H1 (cell line): ENCODE results near the gene LCOR. TPM values are rescaled to one million over a fixed set of nuclear protein-coding genes. Genes with fewer than 3 reads are reported as not detected.

Source experiments
- CTCF ChIA-PET: fragments of 300-600 bp; sonication (Branson Sonifier 250); formaldehyde crosslinking; loops from one replicate; lab custom pipeline; 2021; ENCODE audit not compliant: partially characterized antibody; lab: Charles Lee
- POLR2A ChIA-PET: fragments of 300-600 bp; sonication (Branson Sonifier 250); formaldehyde crosslinking; loops from one replicate; lab custom pipeline; 2021; ENCODE audit warnings: inconsistent platforms; ENCODE audit not compliant: partially characterized antibody; lab: Charles Lee
- DNase-seq, 2 experiments: peaks; one replicate each; pipeline versions ENCODE4 v3.0.0 to v3.0.0-alpha.2; 2010 to 2022; ENCODE audit warnings: low spot score in 2 of 2, low read depth in 1 of 2, mixed read lengths in 1 of 2
- FAIRE-seq: peaks from 2 replicates; lab custom pipeline; 2011; peaks lifted over from hg19 to GRCh38; lab: Jason Lieb, UNC
- H2AFZ ChIP-seq: 2 replicates; pipeline ENCODE4 v1.8.1; 2012; ENCODE audit warnings: low read length, inconsistent platforms
- H2AK5ac ChIP-seq: 2 replicates; pipeline ENCODE4 v1.6.1; 2013; ENCODE audit warnings: low read depth, low read length
- H2BK120ac ChIP-seq: replicated peaks from 2 replicates; pipeline ENCODE3; 2013; ENCODE audit warnings: low read depth, low read length, inconsistent platforms
- H2BK12ac ChIP-seq: 2 replicates; pipeline ENCODE4 v1.6.1; 2013; ENCODE audit warnings: low read depth, low read length
- H2BK15ac ChIP-seq: 2 replicates; pipeline ENCODE4 v1.6.1; 2013; ENCODE audit warnings: low read length
- H2BK20ac ChIP-seq: 2 replicates; pipeline ENCODE4 v1.6.1; 2013; ENCODE audit warnings: low read length
- H2BK5ac ChIP-seq: 2 replicates; pipeline ENCODE4 v1.6.1; 2013; ENCODE audit warnings: low read depth, low read length
- H3K14ac ChIP-seq: 2 replicates; pipeline ENCODE4 v1.6.1; 2013; ENCODE audit warnings: inconsistent platforms; ENCODE audit not compliant: insufficient read length
- H3K18ac ChIP-seq: 2 replicates; pipeline ENCODE4 v1.6.1; 2013; ENCODE audit warnings: low read length; ENCODE audit errors: extremely low read depth
- H3K23ac ChIP-seq: 2 replicates; pipeline ENCODE4 v1.6.1; 2013; ENCODE audit warnings: inconsistent platforms; ENCODE audit not compliant: insufficient read length
- H3K23me2 ChIP-seq: 2 replicates; pipeline ENCODE4 v1.6.1; 2013; ENCODE audit warnings: low read depth, low read length
- H3K27ac ChIP-seq: 2 replicates; pipeline ENCODE4 v1.6.1; 2011; ENCODE audit warnings: low read depth, low read length, inconsistent platforms
- H3K27me3 ChIP-seq, 4 experiments: replicated peaks in 1 of 4; 1 replicate in 1 of 4; 2 replicates in 3 of 4; pipeline versions ENCODE4 v1.6.1 to v1.8.1; 2011 to 2013; ENCODE audit warnings: low read length in 3 of 4, mild to moderate bottlenecking in 3 of 4, inconsistent platforms in 2 of 4, mixed read lengths in 2 of 4, moderate library complexity in 1 of 4; ENCODE audit not compliant: control insufficient read depth in 3 of 4, insufficient read depth in 3 of 4; ENCODE audit errors: extremely low read depth in 1 of 4
- H3K36me3 ChIP-seq, 4 experiments: 2 replicates each; pipeline versions ENCODE4 v1.6.1 to v1.8.1; 2011 to 2013; ENCODE audit warnings: mild to moderate bottlenecking in 4 of 4, low read length in 3 of 4, moderate library complexity in 2 of 4, control low read depth in 1 of 4, inconsistent platforms in 1 of 4; ENCODE audit not compliant: insufficient read depth in 4 of 4, control insufficient read depth in 2 of 4
- H3K4ac ChIP-seq: replicated peaks from 2 replicates; pipeline ENCODE3; 2013; ENCODE audit warnings: low read length, low read depth, mixed read lengths, inconsistent platforms; ENCODE audit not compliant: insufficient read length
- H3K4me1 ChIP-seq, 4 experiments: replicated peaks in 1 of 4; 1 replicate in 1 of 4; 2 replicates in 3 of 4; pipeline versions ENCODE4 v1.6.1 to v1.8.1; 2011 to 2013; ENCODE audit warnings: low read length in 3 of 4, inconsistent platforms in 2 of 4, mixed read lengths in 1 of 4; ENCODE audit not compliant: insufficient read depth in 4 of 4, control insufficient read depth in 3 of 4
- H3K4me2 ChIP-seq, 2 experiments: 2 replicates each; pipeline versions ENCODE4 v1.6.1 to v1.8.1; 2011 to 2013; ENCODE audit warnings: low read depth in 2 of 2, low read length in 2 of 2, control low read depth in 1 of 2, inconsistent platforms in 1 of 2, mild to moderate bottlenecking in 1 of 2; ENCODE audit not compliant: insufficient read depth in 1 of 2
- H3K4me3 ChIP-seq, 4 experiments: fragments of 200-600, 300-600 bp in 1 of 4; sonication (generic), shearing (Covaris generic), sonication (Bioruptor Twin) in 1 of 4; 2 replicates each; pipeline versions ENCODE4 v1.5.1 to v1.8.1; 2011 to 2016; ENCODE audit warnings: low read length in 4 of 4, low read depth in 3 of 4, control low read depth in 2 of 4, inconsistent platforms in 2 of 4, mild to moderate bottlenecking in 2 of 4, mixed read lengths in 1 of 4, moderate library complexity in 1 of 4; ENCODE audit not compliant: insufficient read depth in 2 of 4; ENCODE audit errors: extremely low read depth in 1 of 4
- H3K56ac ChIP-seq: replicated peaks from 2 replicates; pipeline ENCODE3; 2013; ENCODE audit warnings: low read depth, mild to moderate bottlenecking, mixed read lengths, low read length, inconsistent platforms; ENCODE audit not compliant: insufficient read length
- H3K79me1 ChIP-seq: 2 replicates; pipeline ENCODE4 v1.6.1; 2013; ENCODE audit warnings: low read depth, low read length, control low read depth
- H3K79me2 ChIP-seq, 2 experiments: 2 replicates each; pipeline versions ENCODE4 v1.6.1 to v1.8.1; 2012 to 2013; ENCODE audit warnings: low read length in 2 of 2, mild to moderate bottlenecking in 2 of 2, inconsistent platforms in 1 of 2; ENCODE audit not compliant: insufficient read depth in 2 of 2, control insufficient read depth in 1 of 2
- H3K9ac ChIP-seq, 4 experiments: replicated peaks in 1 of 4; 1 replicate in 1 of 4; 2 replicates in 3 of 4; pipeline versions ENCODE4 v1.6.1 to v1.8.1; 2011 to 2013; ENCODE audit warnings: low read depth in 3 of 4, low read length in 3 of 4, control low read depth in 2 of 4, mild to moderate bottlenecking in 2 of 4, moderate library complexity in 2 of 4, inconsistent platforms in 1 of 4; ENCODE audit errors: extremely low read depth in 1 of 4
- H3K9me3 ChIP-seq, 2 experiments: 2 replicates each; pipeline versions ENCODE4 v1.6.1 to v1.8.1; 2012 to 2013; ENCODE audit warnings: mild to moderate bottlenecking in 2 of 2, moderate library complexity in 2 of 2, control low read depth in 1 of 2, inconsistent platforms in 1 of 2, low read depth in 1 of 2, low read length in 1 of 2, mixed read lengths in 1 of 2; ENCODE audit not compliant: insufficient read depth in 2 of 2
- H4K20me1 ChIP-seq, 2 experiments: replicated peaks in 1 of 2; 2 replicates each; pipeline versions ENCODE3 to v1.8.1; 2011 to 2013; ENCODE audit warnings: inconsistent platforms in 2 of 2, low read length in 2 of 2, mild to moderate bottlenecking in 1 of 2; ENCODE audit not compliant: insufficient read depth in 2 of 2, control insufficient read depth in 1 of 2
- H4K5ac ChIP-seq: 2 replicates; pipeline ENCODE4 v1.6.1; 2013; ENCODE audit warnings: low read length, low read depth, mixed read lengths, inconsistent platforms; ENCODE audit not compliant: insufficient read length
- H4K8ac ChIP-seq: 2 replicates; pipeline ENCODE4 v1.8.0; 2013; ENCODE audit warnings: mild to moderate bottlenecking, moderate library complexity, low read length, inconsistent platforms; ENCODE audit not compliant: insufficient read depth; ENCODE audit errors: extremely low read depth
- H4K91ac ChIP-seq: replicated peaks from 2 replicates; pipeline ENCODE3; 2013; ENCODE audit warnings: low read length, mixed read lengths, inconsistent platforms; ENCODE audit not compliant: insufficient read length
- CTBP2 ChIP-seq: IDR thresholded peaks from 2 replicates; pipeline ENCODE4 v1.7.0; 2011; ENCODE audit warnings: borderline replicate concordance, mild to moderate bottlenecking, moderate library complexity, mixed read lengths, low read length; ENCODE audit not compliant: insufficient read depth, insufficient read length
- KDM4A ChIP-seq: IDR thresholded peaks from one replicate; pipeline ENCODE4 v1.7.1; 2012; ENCODE audit warnings: low read depth, mild to moderate bottlenecking, moderate library complexity, low read length, inconsistent platforms; ENCODE audit not compliant: severe bottlenecking
- SP2 ChIP-seq: IDR thresholded peaks from 2 replicates; pipeline ENCODE4 v1.6.1; 2012; ENCODE audit warnings: mild to moderate bottlenecking, low read length, inconsistent platforms
- WGBS, 2 experiments: shearing (Covaris generic) in 1 of 2; methylation state at CpG; one replicate each; pipeline versions ENCODE4 v1.1.6 to v1.1.7; 2013 to 2015; ENCODE audit warnings: low lambda C conversion rate in 2 of 2, mixed read lengths in 2 of 2, inconsistent platforms in 1 of 2, low coverage in 1 of 2, missing lambda C conversion rate in 1 of 2; ENCODE audit not compliant: insufficient replicate concordance in 2 of 2, insufficient coverage in 1 of 2, insufficient read length in 1 of 2; ENCODE audit errors: extremely low coverage in 1 of 2, missing lambda C conversion rate in 1 of 2; 5-methylcytosine and 5-hydroxymethylcytosine counted together
- polyA plus RNA-seq, 7 experiments: library from polyadenylated mRNA; depleted of rRNA in 3 of 7; stranded (reverse) in 5 of 7; unstranded in 2 of 7; fragments of >200 nt in 5 of 7; fragments of 200-250 nt in 2 of 7; gene quantifications; 1 replicate in 5 of 7; 2 replicates in 1 of 7; 4 replicates in 1 of 7; pipeline versions ENCODE4 v1.2.1 to v1.2.3, GENCODE V29; 2011 to 2013; ENCODE audit warnings: missing spikeins in 2 of 7, mixed read lengths in 2 of 7
- total RNA-seq: library from RNA; stranded (reverse); fragmentation: NEBNext Ultra II Directional; extraction: Animal tissue kit (Norgen Biotek cat#: 25700); gene quantifications from 2 replicates; pipeline ENCODE4 v1.2.1, GENCODE V29; 2021

The LCOR gene
- total and polyA plus RNA-seq, 2 of the 8 experiments (the other 6 are each of a cell fraction or from before 2014, with no cell fraction given): 4.7 to 25.5 TPM

DNA sequence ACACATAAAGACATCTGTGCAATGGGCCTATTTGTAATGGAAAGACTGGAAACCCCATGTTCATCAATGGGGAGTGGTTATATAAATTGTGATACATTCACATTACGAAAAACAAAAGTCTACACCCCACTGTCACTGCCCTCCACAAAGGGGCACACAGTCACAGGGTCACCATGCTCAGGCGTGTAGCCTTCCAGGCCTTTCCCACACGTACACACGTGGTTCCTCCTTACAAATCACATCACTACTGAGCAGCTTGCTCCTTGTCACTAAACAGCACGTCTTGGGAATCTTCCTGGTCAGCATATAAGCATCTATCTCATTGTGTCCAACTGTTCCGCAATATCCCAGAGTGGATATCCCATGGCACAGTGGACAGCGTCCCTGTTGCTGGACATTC, 190.5 kb downstream of the LCOR start:
- Histone ChIP-seq H2BK12ac (no peak overlapping the region), H4K5ac (no peak overlapping the region), H3K36me3 (no peaks in the 10 kb centered on the region), H2AK5ac (no peak overlapping the region), H2BK20ac (no peak overlapping the region), H3K4ac (no peak overlapping the region), H3K27me3 (no peaks in the 10 kb centered on the region), H4K8ac (no peak overlapping the region), H3K23ac (no peak overlapping the region), H4K20me1 (no peaks in the 10 kb centered on the region), H3K9ac (no peak overlapping the region), H3K23me2 (no peaks in the 10 kb centered on the region), H3K4me1 (peaks cover 0 to 9% (median 4%) of the 10 kb centered on the region in 4 experiments; a peak in 4 of 7 replicates), H2AFZ (no peak overlapping the region), H3K79me2 (no peaks in the 10 kb centered on the region), H3K79me1 (no peaks in the 10 kb centered on the region), H3K56ac (no peak overlapping the region), H2BK120ac (no peak overlapping the region), H2BK15ac (no peak overlapping the region), H3K18ac (no peak overlapping the region), H3K27ac (no peak overlapping the region), H4K91ac (no peak overlapping the region), H2BK5ac (no peak overlapping the region), H3K4me2 (no peak overlapping the region), H3K14ac (no peak overlapping the region), H3K4me3 (no peak overlapping the region; a peak in 1 of 8 replicates), H3K9me3 (no peaks in the 10 kb centered on the region)
- 87% methylated on average over 7 of the region's 7 CpGs; no CpG with 5 or more reads in 1 of the 2 experiments for WGBS, 2 experiments
- DNase-seq: no peak
- POLR2A ChIA-PET: no interaction called here
- CTCF ChIA-PET: interaction anchor here (0.6 to 9.9 kb wide), 6 partner anchors 10 to 238 kb away, joined by 3 to 129 read pairs (median 4); no protein-coding TSS in a partner anchor
- TF ChIP-seq SP2 (no peak), CTBP2 (no peak), KDM4A (no peak)
- no peak for FAIRE-seq
